GM23338 (cell line): ENCODE measurements around the gene STEAP2. TPM values are rescaled to one million over a fixed set of nuclear protein-coding genes. Genes with fewer than 3 reads are reported as not detected.

Source experiments
- ATAC-seq: fragments of 200-7000 bp; cut with Tn5 transposase; 3 replicates; pipeline ENCODE4 v1.9.1; 2020
- DNase-seq: peaks from one replicate; pipeline ENCODE4 v3.0.0-alpha.2; 2015; ENCODE audit warnings: low spot score
- H2AFZ ChIP-seq: fragments of 200-600 bp; sonication (generic); 2 replicates; pipeline ENCODE4 v1.8.0; 2016; ENCODE audit warnings: antibody characterized with exemption, mild to moderate bottlenecking, moderate library complexity
- H3F3A ChIP-seq: fragments of 200-600 bp; sonication (generic); replicated peaks from 2 replicates; pipeline ENCODE4 v1.8.0; 2017; ENCODE audit warnings: antibody characterized with exemption, mixed run types, low read depth
- H3K27ac ChIP-seq: fragments of 200-600 bp; sonication (generic); 2 replicates; pipeline ENCODE4 v1.6.1; 2016; ENCODE audit warnings: low read depth
- H3K27me3 ChIP-seq: fragments of 200-600 bp; sonication (generic); 2 replicates; pipeline ENCODE4 v1.8.0; 2016; ENCODE audit warnings: mild to moderate bottlenecking, mixed run types, moderate library complexity; ENCODE audit not compliant: insufficient read depth
- H3K36me3 ChIP-seq: fragments of 200-600 bp; sonication (generic); 2 replicates; pipeline ENCODE4 v1.8.0; 2016; ENCODE audit warnings: mild to moderate bottlenecking; ENCODE audit not compliant: insufficient read depth
- H3K4me1 ChIP-seq: fragments of 200-600 bp; sonication (generic); 2 replicates; pipeline ENCODE4 v1.8.0; 2016; ENCODE audit warnings: mild to moderate bottlenecking, moderate library complexity; ENCODE audit not compliant: insufficient read depth
- H3K4me2 ChIP-seq: fragments of 200-600 bp; sonication (generic); 2 replicates; pipeline ENCODE4 v1.7.1; 2017; ENCODE audit warnings: mixed run types
- H3K4me3 ChIP-seq: fragments of 200-600 bp; sonication (generic); 2 replicates; pipeline ENCODE4 v1.6.1; 2016; ENCODE audit warnings: mixed run types
- H3K79me2 ChIP-seq: fragments of 200-600 bp; sonication (generic); replicated peaks from 2 replicates; pipeline ENCODE4 v1.8.0; 2017; ENCODE audit warnings: mild to moderate bottlenecking; ENCODE audit not compliant: insufficient read depth
- H3K9me2 ChIP-seq: fragments of 200-600 bp; sonication (generic); 2 replicates; pipeline ENCODE4 v1.8.0; 2017; ENCODE audit not compliant: insufficient read depth
- H4K20me1 ChIP-seq: fragments of 200-600 bp; sonication (generic); replicated peaks from 2 replicates; pipeline ENCODE4 v1.8.0; 2017; ENCODE audit warnings: mild to moderate bottlenecking; ENCODE audit not compliant: insufficient read depth
- H3K27ac Mint-ChIP-seq: 2 replicates; pipeline ENCODE4 v1.8.0; 2020; ENCODE audit warnings: inconsistent platforms, mild to moderate bottlenecking, moderate library complexity, mixed read lengths
- H3K27me3 Mint-ChIP-seq: 3 replicates; pipeline ENCODE4 v1.8.0; 2022; ENCODE audit warnings: low read depth, mild to moderate bottlenecking, moderate library complexity, mixed read lengths, inconsistent platforms; ENCODE audit not compliant: insufficient read depth, poor library complexity
- H3K36me3 Mint-ChIP-seq: 3 replicates; pipeline ENCODE4 v1.8.0; 2021; ENCODE audit warnings: low read depth, mild to moderate bottlenecking, inconsistent platforms, moderate library complexity, mixed read lengths
- H3K4me1 Mint-ChIP-seq: 3 replicates; pipeline ENCODE4 v1.8.0; 2020; ENCODE audit warnings: mild to moderate bottlenecking, inconsistent platforms, mixed read lengths
- H3K4me3 Mint-ChIP-seq: 3 replicates; pipeline ENCODE4 v1.8.0; 2021; ENCODE audit warnings: moderate library complexity, mild to moderate bottlenecking, inconsistent platforms, mixed read lengths
- H3K9me3 Mint-ChIP-seq: 3 replicates; pipeline ENCODE4 v1.8.0; 2020; ENCODE audit warnings: moderate library complexity, mild to moderate bottlenecking, inconsistent platforms, mixed read lengths
- CTCF ChIP-seq, 2 experiments: fragments of 200-600 bp in 1 of 2; sonication (generic) in 1 of 2; conservative IDR thresholded peaks; 2 replicates each; pipeline versions ENCODE4 v1.5.1 to v1.6.1; 2016 to 2017; ENCODE audit warnings: antibody characterized with exemption in 2 of 2, low read depth in 2 of 2, mild to moderate bottlenecking in 2 of 2, moderate library complexity in 1 of 2
- ETS1 ChIP-seq: IDR thresholded peaks from 2 replicates; pipeline ENCODE4 v1.6.1; 2016; ENCODE audit warnings: antibody characterized with exemption
- EZH2 ChIP-seq: fragments of 200-600 bp; sonication (generic); IDR thresholded peaks from one replicate; pipeline ENCODE4 v1.8.0; 2017; ENCODE audit warnings: antibody characterized with exemption, mild to moderate bottlenecking, low read depth; ENCODE audit not compliant: unreplicated experiment
- JUNB ChIP-seq: IDR thresholded peaks from one replicate; pipeline ENCODE4 v1.6.1; 2016; ENCODE audit warnings: antibody characterized with exemption; ENCODE audit not compliant: unreplicated experiment
- NANOG ChIP-seq: IDR thresholded peaks from 2 replicates; pipeline ENCODE4 v1.6.1; 2016; ENCODE audit warnings: antibody characterized with exemption, borderline replicate concordance
- ZNF114 ChIP-seq: fragments of 250-450 bp; sonication (Bioruptor Pico); IDR thresholded peaks from 2 replicates; pipeline ENCODE4 v1.5.0; 2020; ENCODE audit warnings: mild to moderate bottlenecking, moderate library complexity
- ZNF331 ChIP-seq: fragments of 250-450 bp; sonication (Bioruptor Pico); IDR thresholded peaks from 2 replicates; pipeline ENCODE4 v1.5.0; 2020; ENCODE audit warnings: low read depth, mild to moderate bottlenecking, moderate library complexity
- ZNF462 ChIP-seq: fragments of 250-450 bp; sonication (Bioruptor Pico); IDR thresholded peaks from 2 replicates; pipeline ENCODE4 v1.5.0; 2020; ENCODE audit warnings: mild to moderate bottlenecking, moderate library complexity
- polyA plus RNA-seq: library from polyadenylated mRNA; unstranded; fragments of >200 nt; fragmentation: Nextera tagmentation; extraction: Ambion mirVana; gene quantifications from 2 replicates; pipeline ENCODE4 v1.2.1, GENCODE V29; 2016
- total RNA-seq: library from RNA; depleted of rRNA; stranded (reverse); fragments of >200 nt; shearing (Covaris generic); gene quantifications from 2 replicates; pipeline ENCODE4 v1.2.3, GENCODE V29; 2014

STEAP2 gene
- total and polyA plus RNA-seq, 2 experiments from 2014 or later: 13.1 to 22.0 TPM

GRCh38 chr7:90188281-90188680, 23.3 kb upstream of the STEAP2 start:
- Histone ChIP-seq H4K20me1 (no peaks in the 10 kb centered on the region), H3K9me2 (no peaks in the 10 kb centered on the region), H3K27me3 (no peaks in the 10 kb centered on the region), H3K36me3 (peaks cover 17% of the 10 kb centered on the region), H3K27ac (no peak overlapping the region), H3F3A (no peaks in the 10 kb centered on the region), H3K4me3 (no peak overlapping the region), H2AFZ (no peak overlapping the region), H3K4me1 (no peaks in the 10 kb centered on the region), H3K4me2 (no peak overlapping the region), H3K79me2 (no peaks in the 10 kb centered on the region)
- peaks cover 24% of the 10 kb centered on the region; the same call in 2 of the 3 replicates for H3K36me3 Mint-ChIP-seq
- DNase-seq (no peak), ATAC-seq (no peak)
- no peaks in the 10 kb centered on the region for H3K4me1 Mint-ChIP-seq
- TF ChIP-seq ZNF462 (CRISPR knock-in tag) (no peak), CTCF (conservative IDR thresholded peaks at IDR 0.05; ENCODE audit: low read depth in 2 of 2) (no peak), NANOG (no peak), EZH2 (no peak), ETS1 (no peak), ZNF114 (CRISPR knock-in tag) (no peak), JUNB (no peak), ZNF331 (CRISPR knock-in tag) (no peak)
- H3K4me3 Mint-ChIP-seq: no peak overlapping the region
- H3K27me3 Mint-ChIP-seq: no peaks in the 10 kb centered on the region
- H3K9me3 Mint-ChIP-seq: peaks cover 50% of the 10 kb centered on the region
- no peak overlapping the region for H3K27ac Mint-ChIP-seq
